Left renal cortex interstitium (tissue), 4 donors: ENCODE measurements around the gene FKBP15. TPM values are rescaled to one million over a fixed set of nuclear protein-coding genes. Genes with fewer than 3 reads are reported as not detected.
"Not testable (repeated sequence)": the region's sequence is repeated elsewhere in the genome, so short reads cannot be mapped to it uniquely, and the experiment has no call there.

Source experiments
- DNase-seq, 4 donors: peaks; one replicate each; pipeline ENCODE4 v3.0.0-alpha.2; 2013; ENCODE audit warnings: low read depth in 4 of 4, low spot score in 2 of 4, missing footprints in 1 of 4
- polyA plus RNA-seq, 4 donors: library from polyadenylated mRNA; unstranded; fragments of 120-200 nt; gene quantifications; one replicate each; pipeline ENCODE4 v1.2.1, GENCODE V29; 2013; ENCODE audit not compliant: insufficient read length in 4 of 4

Gene FKBP15
- polyA plus RNA-seq, 4 donors = 25.8 to 33.6 (median 30.4) TPM

DNA sequence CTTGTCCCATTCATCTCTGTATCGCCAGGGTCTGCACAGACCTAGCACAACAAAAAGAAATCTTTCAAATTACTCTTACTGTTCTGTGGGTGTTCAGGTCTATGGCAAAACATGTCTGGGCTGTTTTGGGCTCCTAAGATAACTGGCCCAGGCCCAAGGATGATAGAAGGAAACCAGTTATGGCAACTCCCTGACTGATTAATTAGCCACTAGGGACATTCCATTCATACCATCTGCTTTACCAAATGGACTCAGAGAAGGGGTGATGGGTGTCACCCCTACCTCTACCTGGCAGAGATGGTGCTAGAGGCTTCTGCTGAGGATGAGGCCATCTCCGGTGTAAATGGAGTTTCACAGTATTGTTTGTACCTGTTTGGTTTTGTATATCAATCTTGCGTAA, 68.4 kb downstream of the FKBP15 start:
- DNase-seq = no peak

DNA sequence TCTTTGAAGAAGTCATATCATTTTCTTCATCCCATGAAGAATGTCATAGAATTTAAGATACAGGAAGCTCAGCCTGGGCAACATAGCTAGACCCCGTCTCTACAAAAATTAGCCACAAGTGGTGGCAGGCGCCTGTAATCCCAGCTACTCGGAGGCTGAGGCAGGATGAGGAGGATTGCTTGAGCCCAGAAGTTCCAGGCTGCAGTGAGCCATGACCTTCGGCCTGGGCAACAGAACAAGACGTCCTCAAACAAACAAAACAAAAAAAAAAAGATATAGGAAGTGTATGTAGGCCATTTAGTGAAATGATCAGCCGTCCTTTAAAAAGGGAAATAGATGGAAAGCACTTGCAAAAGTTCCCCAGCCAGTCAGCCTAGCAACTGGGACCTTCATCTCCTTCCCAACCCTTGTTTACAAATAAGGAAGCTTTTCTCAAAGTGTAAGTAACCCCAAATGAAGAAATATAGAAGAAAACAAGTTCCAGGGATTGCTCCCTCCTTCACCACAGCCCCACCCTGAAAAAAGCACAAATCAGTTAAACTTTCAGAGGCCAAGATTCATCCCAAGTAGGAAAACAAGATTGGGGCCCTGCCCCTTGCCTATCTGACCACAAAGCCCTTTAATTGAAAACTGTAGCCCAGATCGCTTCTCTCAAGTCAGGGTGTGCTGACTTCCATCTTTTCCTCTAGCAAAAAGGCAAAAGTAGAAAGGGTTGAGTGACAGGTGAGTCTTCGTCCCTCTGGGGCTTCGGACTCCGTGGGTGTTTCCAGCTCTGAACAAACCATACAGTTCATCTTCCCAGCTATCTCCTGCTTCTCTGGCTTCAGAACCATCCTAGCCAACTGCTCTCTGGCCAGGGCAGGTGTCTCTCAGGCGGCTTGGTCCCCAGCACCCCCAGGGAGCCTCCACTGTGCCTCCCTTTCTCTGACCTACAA, 69.1 kb downstream of the FKBP15 start:
- no peak for DNase-seq

DNA sequence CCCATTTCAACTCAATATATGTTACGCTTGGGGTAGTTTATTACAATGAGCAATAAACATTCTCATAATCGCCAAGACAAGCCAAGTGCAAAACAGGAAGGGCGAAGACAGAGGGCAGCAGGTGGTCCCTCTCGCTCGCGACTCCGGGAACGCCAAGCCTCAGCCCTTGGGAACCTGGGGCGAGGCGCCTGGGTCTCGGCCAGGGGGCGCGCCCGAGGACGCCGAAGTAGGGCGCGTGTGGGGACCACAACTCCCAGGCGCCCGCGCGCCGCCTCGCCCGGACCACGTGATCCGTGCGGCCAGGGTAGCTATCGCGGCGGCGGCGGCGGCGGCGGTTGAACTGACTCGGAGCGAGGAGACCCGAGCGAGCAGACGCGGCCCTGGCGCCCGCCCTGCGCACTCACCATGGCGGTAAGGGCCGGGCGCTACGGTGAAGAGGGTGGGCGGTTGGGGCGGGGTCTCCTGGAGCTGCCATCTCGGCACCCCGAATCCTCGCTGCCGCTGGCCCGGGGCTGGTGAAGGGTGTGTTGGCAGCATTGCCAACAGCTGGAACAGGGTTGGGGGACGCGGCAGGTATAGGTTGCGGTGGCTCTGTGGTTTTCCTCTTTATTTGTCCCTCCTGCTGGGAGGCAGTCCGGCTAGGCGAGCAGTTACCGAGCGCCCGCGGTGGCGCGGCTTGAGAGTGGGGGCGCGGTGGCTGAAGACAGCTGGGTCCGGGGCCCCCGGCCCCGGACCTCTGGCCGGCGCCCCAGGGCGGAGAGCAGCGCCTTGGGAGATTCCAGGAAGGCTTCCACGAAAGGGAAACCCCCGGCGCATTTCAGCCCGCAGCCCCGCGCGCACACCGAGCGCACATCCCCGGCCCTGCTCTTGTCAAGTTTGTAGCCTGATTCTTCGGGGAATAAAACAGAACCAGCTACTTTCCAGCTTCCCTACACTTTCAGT, 70.1 kb downstream of the FKBP15 start, which contains the start of gene SLC31A2:
TSS of gene SLC31A2 (plus strand) at position 338 of the 942 bp plus-strand sequence. CDS start at position 406, 68 bp downstream.
- DNase-seq = peak in 2 of 4 donors; percentile 45 to 70

DNA sequence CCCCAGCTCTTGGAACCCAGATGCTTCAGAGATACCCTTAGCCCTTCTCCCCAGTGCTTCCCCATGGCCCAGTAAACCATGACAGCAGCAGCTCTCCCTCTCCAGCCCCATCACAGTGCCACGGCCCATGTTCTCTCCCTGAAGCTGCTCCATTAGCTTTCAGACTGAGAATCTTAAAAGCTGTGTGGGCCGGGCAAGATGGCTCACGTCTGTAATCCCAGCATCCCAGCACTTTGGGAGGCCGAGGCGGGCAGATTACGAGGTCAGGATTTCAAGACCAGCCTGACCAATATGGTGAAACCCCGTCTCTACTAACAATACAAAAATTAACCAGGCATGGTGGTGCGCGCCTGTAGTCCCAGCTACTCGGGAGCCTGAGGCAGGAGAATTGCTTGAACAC, 71.5 kb downstream of the FKBP15 start:
- not testable (repeated sequence) for DNase-seq

DNA sequence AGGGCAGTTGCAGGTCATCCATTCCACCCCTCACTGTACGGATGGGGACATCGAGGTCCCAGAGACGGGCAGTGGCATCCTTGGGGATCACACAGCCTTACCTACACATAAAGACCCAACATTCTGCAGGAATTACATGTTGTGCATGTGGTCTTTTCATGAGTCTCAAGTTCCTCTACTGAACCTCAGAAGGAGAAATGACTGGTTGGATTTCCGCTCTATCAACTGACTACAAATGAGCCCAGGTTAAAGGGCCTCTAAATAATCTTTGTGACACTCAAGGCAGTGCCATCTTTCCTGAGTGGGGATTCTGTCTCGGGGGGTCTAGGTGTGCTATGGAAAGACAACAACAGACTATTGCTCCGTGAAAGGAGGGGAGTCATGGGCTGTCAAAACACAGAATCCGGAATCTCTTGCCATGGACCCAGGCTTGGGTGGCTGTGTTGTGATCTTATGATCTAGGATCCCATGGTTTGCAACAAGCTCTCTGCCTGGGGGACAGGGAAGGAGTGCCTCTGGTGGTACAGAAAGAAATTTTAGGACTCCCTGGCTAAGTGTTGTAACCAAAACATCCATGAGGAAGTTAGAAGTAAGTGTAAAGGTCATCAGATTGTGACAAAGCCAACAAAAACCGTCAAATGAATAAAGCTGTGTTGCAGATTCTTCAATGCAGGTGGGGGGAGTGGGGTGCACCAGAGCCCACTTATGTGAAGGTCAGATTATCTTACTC, 72.1 kb downstream of the FKBP15 start:
- DNase-seq = no peak

DNA sequence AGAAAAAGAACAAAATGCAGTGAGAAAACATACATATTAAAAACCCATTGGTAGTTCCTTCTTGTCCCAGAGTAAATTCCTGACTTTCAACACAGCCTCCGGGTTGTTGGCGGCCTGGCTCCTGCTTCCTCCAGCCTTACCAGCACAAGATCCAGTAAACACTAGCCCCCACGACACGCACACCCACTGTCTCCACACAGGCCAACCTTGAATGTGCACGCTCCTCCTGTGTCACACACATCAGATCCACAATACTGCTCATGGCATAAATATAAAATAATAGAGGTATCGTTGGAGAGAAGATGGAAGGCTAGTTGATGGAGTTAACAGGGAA, 72.7 kb downstream of the FKBP15 start:
- no peak for DNase-seq

DNA sequence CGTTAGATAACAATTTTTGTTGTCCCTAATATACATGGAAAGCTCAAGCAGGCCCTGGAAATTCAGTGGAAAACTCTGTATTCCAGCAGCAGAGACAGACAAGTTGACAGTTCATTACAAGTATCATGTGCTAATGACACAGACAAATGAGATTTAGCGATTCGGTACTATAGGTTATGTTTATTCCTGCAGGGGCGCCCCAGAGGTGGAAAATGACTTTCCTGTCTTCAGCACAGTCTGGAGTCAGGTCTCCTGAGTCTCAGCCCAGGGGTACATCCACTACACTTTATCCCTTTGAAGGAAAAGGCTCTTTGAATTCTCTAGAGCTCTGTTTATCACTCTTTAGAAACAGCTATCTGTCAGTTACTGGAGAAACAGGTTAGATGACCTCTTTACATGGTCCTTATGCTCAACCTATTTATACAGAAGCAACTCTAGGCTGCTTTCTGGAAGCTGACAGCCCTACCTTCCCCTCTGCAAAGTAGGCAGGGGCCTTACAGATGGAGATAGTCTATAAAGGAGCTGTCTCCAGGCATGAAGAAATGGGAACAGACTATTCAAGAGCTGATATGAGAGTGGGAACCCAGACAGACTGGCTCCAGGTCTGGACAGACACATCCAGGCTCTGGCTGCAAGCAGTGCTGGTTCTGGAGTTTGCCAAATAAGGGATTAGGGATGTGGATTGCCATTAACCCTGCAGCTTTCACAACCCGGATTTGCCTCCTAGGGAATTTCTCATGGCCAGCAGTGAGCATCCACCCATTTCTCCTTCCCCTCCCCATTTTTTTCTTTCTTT, 77.4 kb downstream of the FKBP15 start:
- no peak for DNase-seq

DNA sequence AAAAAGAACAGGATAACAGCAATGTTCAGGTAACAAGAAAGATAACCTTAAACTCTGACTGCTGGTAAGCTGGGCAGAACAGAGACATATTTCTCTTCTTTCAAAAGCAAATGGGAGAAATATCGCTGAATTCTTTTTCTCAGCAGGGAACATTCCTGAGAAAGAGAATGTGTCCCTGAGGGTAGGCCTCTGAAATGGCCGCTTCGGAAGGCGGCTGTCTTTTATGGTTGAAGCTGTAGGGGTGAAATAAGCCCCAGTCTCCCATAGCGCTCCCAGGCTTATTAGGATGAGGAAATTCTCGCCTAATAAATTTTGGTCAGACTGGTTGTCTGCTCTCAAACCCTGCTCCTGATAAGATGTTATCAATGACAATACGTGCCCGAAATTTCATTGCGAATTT, 80.2 kb downstream of the FKBP15 start:
- DNase-seq = not testable (repeated sequence)

DNA sequence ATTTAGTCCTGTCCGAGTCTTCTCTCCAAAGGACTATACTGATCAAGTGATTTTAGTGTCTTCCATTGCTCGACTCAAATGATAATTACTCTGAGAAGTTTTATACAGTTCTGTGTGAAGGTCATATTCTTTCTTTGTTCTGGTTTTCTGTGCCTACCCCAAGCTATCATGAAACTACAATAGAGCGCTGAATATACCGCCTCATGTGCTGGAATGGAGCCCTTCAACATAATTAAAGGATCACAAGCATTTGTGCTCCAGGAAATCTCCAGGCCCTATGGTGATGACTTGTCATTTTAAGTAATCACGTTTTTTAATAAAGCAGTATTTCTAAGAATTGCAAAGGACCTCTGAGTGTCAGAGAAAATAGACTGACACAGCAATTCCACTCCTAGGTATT, 81.1 kb downstream of the FKBP15 start:
- DNase-seq = no peak

DNA sequence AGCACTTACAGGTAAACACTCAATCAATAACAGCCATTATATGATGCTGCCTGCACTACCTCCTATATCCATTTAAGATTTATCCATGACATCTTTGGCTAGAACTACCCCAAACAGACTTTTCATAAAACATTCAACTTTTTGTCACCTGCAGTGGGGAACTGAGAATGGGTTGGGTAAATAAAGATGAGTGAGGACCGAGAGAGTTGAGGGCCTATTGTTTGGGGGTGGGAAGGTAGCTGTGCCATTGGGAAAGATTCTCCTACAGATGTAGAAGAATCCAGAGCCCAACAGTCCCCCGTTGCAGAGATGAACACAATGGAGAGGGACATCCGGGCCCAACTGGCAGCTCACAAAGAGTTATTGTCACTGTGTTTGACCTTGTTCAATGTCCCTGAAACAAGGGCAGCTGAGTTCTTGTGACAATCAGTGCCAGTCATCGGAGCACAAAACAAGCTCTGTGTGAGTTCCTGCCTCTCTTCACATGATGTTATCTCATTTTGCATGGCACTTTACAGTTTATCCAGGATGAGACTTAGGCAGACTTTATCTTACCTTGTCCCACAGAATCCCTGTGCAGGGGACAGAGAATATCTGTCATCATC, 81.8 kb downstream of the FKBP15 start:
- no peak for DNase-seq

DNA sequence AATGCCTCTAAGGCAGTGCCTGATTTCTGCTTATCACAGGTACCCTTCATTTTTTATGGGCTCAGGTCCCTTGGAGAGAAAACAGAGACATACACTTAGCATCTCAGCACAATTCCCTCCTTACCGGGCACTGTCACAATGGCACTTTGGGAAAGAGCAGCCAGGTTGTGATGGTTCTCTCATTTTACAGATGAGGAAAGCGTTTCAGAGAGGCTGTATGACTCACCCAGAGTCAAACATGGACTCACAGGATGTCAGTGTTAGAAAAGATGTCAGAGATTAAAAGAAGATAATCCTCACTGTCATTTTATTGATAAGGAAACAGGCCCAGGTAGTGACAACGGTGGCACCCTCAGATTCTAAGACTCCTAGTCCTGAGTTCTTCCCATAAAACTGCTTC, 82.3 kb downstream of the FKBP15 start:
- DNase-seq = no peak

DNA sequence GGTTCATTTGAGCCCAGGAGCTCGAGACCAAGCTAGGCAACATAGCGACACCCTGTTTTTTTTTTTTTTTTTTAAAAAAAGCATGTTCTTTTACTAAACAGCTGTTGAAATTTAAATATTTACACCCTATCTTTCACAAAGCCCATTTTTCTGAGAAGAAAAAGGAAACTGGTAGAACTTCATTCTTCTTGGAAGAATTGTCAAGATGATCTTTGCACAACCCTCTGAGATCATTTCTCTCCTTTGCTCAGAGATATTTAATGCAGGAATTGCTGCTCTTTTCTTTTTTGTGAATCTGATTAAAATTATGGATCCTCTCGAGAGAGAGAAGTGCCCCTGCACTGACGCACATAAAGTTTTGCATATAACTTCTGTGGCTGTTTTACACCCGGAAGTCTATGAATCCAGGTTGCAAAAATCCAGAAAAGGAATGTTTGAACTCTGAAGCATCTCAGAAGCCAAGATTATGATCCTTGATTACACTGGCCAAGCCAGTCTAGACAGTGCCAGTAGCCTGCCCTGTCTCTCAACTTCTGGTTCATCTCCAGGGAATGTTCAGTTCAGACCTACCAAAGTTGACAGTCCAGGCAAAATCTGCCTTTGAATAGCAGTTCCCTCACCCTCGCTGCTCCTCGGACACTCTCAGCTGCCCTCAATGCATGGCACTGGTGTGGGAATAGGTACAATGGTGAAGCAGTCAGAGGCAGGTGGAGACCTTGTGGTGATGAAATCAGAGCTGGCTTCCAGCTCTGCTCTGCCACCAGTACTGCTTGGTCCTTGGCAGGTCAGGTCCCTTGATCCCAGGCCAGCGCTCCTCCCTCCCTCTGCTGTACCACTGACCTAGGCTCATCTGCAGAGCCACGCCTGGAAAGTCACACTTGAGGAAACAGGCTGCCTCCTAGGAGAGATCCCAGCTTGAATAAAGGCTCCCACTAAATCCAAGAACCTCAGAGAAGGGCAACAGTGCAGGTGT, 83.6 kb downstream of the FKBP15 start:
- DNase-seq = no peak

DNA sequence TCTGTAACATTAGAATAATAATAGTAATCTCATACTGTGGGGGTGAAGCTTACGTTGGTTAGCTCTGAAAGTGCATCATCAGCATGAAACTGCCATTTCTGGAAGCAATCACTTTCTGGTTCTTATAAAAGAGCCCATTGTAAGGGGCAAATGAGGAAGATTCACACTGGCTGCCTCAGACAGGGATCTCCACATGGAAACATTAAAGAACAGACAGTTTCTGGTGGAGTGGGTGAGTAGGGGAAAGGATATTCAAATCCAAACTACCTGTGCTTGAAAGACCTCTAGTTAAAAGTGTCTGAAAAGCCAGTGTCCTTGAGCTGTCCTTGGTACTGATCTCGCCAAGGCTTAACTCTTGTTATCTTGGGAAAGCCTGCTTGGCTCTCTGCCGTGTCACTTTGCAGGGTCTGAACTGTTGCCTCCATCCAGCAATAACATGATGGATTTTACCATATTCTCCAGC, 89.4 kb downstream of the FKBP15 start:
- peak in 1 of 4 donors; percentile 61 for DNase-seq

DNA sequence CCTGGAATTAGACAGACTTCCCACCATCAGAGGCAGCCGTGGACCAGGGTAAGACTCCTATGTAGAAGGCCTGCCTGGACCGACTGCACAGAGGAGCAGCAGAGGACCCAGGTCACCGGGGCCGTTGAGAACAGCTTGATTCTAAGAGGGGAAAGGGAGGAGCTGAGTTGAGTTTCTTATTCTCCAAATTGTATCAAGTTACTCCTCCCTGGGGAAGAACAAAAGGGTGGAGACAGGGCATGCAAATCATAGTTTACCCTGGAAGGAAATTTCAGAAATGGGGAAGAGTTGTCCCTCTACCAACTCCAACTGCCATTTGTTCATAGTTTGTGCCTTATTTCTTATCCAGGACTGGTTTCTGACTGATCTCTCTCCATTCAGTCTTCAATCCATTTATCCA, 91.2 kb downstream of the FKBP15 start:
- no peak for DNase-seq

DNA sequence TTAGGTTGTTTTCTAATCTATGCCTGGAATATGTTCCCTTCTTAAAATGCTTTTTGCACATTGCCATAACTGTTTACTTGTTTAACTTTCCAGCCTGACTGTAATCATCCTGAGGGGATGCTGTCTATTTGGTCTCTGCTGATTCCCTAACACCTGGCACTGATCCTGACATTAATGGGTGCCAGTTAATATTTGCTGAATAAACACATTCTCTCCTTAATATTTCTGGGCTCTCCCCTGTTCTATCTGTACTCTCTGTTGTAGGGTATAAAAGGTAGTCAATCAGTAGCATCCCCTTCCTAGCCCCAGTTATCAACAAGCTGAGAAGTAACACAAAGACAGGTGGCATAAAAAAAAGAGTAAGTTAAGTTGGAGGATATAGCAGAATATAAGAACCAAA, 91.6 kb downstream of the FKBP15 start:
- DNase-seq = no peak

DNA sequence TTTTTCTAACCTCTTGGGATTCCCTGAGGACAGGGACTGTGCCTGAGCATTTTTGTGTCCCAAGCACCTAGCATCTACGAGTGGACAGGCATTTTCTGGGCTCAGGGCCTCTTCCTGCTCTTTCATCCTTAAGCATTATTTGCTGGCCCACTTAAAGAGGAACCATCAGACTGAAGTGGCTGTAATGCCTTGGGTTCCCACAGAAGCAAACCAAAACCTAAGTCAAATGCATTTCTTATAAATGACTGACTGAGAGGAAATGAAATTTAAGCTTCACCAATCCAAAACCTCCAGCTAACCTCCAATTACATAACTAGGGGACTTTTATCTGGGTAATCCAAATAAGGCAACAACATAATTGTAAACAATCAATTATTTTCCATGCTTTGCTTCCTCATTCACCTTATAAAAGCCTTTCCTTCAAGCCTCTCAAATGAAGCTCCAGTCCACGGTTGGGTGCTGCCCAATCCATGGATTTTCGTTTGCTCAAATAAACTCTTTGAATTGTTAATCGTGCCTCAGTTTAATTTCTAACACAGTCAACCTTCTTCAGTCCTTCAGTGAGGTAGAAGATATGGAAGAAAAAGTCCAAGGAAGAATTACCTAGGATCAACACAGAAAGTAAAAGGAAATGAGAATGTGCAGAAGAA, 95.6 kb downstream of the FKBP15 start:
- DNase-seq = no peak

DNA sequence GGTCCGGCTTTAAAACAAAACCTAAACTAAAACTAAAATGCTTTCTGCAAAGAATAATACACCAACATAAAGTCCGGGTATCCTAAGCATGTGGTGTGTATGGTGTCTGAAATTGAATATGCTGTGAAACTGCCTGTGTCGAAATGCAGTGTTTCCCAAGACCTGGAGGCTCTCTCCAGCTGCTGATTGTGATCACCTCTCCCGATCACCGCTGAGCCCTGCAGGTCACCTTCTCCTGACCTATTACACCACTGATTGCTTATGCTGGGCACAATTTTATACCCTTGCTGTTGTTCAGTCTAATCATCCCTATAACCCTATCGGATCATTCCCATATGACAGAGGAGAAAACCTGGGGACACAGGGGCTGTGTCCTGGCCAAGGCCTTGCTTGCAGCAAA, 102.2 kb downstream of the FKBP15 start:
- not testable (repeated sequence) for DNase-seq
